ENCODE data around the gene PSMA4. TPM values are rescaled to one million over a fixed set of nuclear protein-coding genes. Genes with fewer than 3 reads are reported as not detected.
"Not testable (repeated sequence)": the region's sequence is repeated elsewhere in the genome, so short reads cannot be mapped to it uniquely, and the experiment has no call there.

Gene PSMA4
- total RNA-seq, 4 donors from 2014 or later, result 44.3 to 148 (median 103) TPM

- TF ChIP-seq CTCF (IDR thresholded peaks at IDR 0.05) (no peak), POLR2A (IDR thresholded peaks at IDR 0.05) (no peak)
- Histone ChIP-seq H3K36me3 (no peaks in the 10 kb centered on the region), H3K9me3 (no peaks in the 10 kb centered on the region), H3K4me1 (peaks cover 0 to 7% (median 0%) of the 10 kb centered on the region in 4 donors), H3K4me3 (peak overlapping the region; percentile 59 to 94 (median 68)), H3K27ac (peak overlapping the region; percentile 62 to 83 (median 73)), H3K27me3 (no peaks in the 10 kb centered on the region)
- DNase-seq, result no peak
Observed at GRCh38 chr15:78507831-78508160, 32.4 kb upstream of the PSMA4 start.

DNA sequence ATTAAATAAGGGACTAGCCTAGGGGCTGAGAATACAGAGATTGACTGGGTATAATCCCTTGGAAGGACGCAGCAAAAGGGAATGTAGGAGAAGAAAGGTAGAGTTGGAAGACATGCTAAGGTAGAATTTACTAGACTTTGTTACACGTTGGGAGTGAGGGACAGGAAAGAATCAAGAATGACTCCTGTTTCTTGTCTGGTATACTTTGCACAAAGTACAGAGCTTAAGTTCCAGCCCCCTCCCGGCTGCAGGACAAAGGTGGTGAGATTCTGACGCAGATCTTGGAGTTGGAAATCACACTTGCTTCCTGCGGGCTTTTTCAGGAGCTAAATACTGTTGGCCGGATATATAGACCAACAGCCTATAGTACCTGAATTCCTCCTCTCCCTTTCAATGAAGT lies 32.0 kb upstream of the PSMA4 start:
- Histone ChIP-seq H3K9me3 (no peaks in the 10 kb centered on the region), H3K4me3 (peak overlapping the region; percentile 59 to 94 (median 68)), H3K36me3 (no peaks in the 10 kb centered on the region), H3K27me3 (no peaks in the 10 kb centered on the region), H3K27ac (peak overlapping the region in 3 of 4 donors; percentile 62 to 83 (median 81)), H3K4me1 (peaks cover 0 to 7% (median 0%) of the 10 kb centered on the region in 4 donors)
- DNase-seq, result peak in 2 of 3 donors; percentile 56 to 61
- TF ChIP-seq POLR2A (IDR thresholded peaks at IDR 0.05) (peak; percentile 50 to 68), CTCF (IDR thresholded peaks at IDR 0.05) (no peak)

GRCh38 chr15:78509726-78510312 lies 30.4 kb upstream of the PSMA4 start:
- no peak for DNase-seq
- Histone ChIP-seq H3K9me3 (no peaks in the 10 kb centered on the region), H3K27ac (no peak overlapping the region), H3K27me3 (no peaks in the 10 kb centered on the region), H3K36me3 (peaks cover 0 to under 1% (median 0%) of the 10 kb centered on the region in 3 donors), H3K4me1 (peaks cover 0 to 7% (median 0%) of the 10 kb centered on the region in 4 donors), H3K4me3 (no peak overlapping the region)
- no peak for TF ChIP-seq POLR2A (IDR thresholded peaks at IDR 0.05)
- no peak for TF ChIP-seq CTCF (IDR thresholded peaks at IDR 0.05)

GRCh38 chr15:78520035-78520434 lies 20.2 kb upstream of the PSMA4 start:
- H3K4me1 ChIP-seq, H3K27me3 ChIP-seq, H3K9me3 ChIP-seq, H3K27ac ChIP-seq, H3K4me3 ChIP-seq, DNase-seq: not testable (repeated sequence)
- H3K36me3 ChIP-seq, result peaks cover 0 to 21% (median 0%) of the 10 kb centered on the region in 3 donors

DNA sequence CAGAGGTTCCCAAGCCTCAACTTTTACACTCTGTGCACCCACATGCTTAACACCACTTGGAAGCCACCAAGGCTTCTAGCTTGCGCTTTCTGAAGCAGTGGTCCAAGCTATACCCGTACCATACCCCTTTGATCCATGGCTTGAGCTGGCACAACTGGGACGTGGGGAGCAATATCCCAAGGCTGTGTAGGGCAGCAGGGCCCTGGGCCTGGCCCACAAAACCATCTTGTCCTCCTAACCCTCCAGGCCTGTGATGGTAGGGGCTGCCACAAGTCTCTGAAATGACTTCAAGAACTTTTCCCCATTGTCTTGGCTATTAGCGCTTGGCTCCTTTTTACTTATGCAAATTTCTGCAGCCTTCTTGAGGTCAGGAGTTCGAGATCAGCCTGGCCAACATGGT lies 16.0 kb upstream of the PSMA4 start:
- Histone ChIP-seq H3K4me3 (no peak overlapping the region), H3K36me3 (peaks cover 0 to 2% (median 0%) of the 10 kb centered on the region in 3 donors), H3K4me1 (no peaks in the 10 kb centered on the region), H3K27me3 (no peaks in the 10 kb centered on the region), H3K9me3 (no peaks in the 10 kb centered on the region), H3K27ac (no peak overlapping the region)
- TF ChIP-seq CTCF (IDR thresholded peaks at IDR 0.05) (no peak), POLR2A (IDR thresholded peaks at IDR 0.05) (no peak)
- DNase-seq, result no peak

GRCh38 chr15:78527325-78527724 lies 12.9 kb upstream of the PSMA4 start:
- H3K4me3 ChIP-seq, result no peak overlapping the region
- no peaks in the 10 kb centered on the region for H3K36me3 ChIP-seq
- no peaks in the 10 kb centered on the region for H3K4me1 ChIP-seq
- DNase-seq, result no peak
- no peaks in the 10 kb centered on the region for H3K27me3 ChIP-seq
- TF ChIP-seq CTCF (IDR thresholded peaks at IDR 0.05) (no peak), POLR2A (IDR thresholded peaks at IDR 0.05) (no peak)
- no peaks in the 10 kb centered on the region for H3K9me3 ChIP-seq
- no peak overlapping the region for H3K27ac ChIP-seq

Data from Peyer's patch (tissue), 4 donors.